Brain microvascular endothelial cell (primary cell): ENCODE data around the gene AMN1.

Experiments
- DNase-seq: peaks from one replicate; pipeline ENCODE4 v3.0.0-alpha.2; 2020
- H3K27ac ChIP-seq: fragments of 250-450 bp; sonication (Bioruptor Pico); 2 replicates; pipeline ENCODE4 v1.5.1; 2020; ENCODE audit warnings: mild to moderate bottlenecking, moderate library complexity
- H3K27me3 ChIP-seq: fragments of 250-450 bp; sonication (Bioruptor Pico); replicated peaks from 2 replicates; pipeline ENCODE4 v1.5.1; 2020; ENCODE audit warnings: mild to moderate bottlenecking
- H3K36me3 ChIP-seq: fragments of 250-450 bp; sonication (Bioruptor Pico); replicated peaks from 2 replicates; pipeline ENCODE4 v1.5.1; 2020; ENCODE audit warnings: mild to moderate bottlenecking
- H3K4me3 ChIP-seq: 2 replicates; pipeline ENCODE4 v1.5.1; 2011; ENCODE audit warnings: low read depth, mild to moderate bottlenecking, control low read depth, low read length, moderate library complexity
- CTCF ChIP-seq: IDR thresholded peaks from 2 replicates; pipeline ENCODE4 v1.5.1; 2011; ENCODE audit warnings: low read depth, mild to moderate bottlenecking, moderate library complexity, low read length, control low read depth, inconsistent platforms; ENCODE audit errors: missing control alignments
- in situ Hi-C: cut with HindIII; loops from 2 replicates; pipeline ENCODE4 v1.10.0; 2017; ENCODE audit warnings: low sequenced_read_pairs, low pct_ligation_motif_present

Gene AMN1

GRCh38 chr12:31631809-31632208, 97.0 kb downstream of the AMN1 start:
- no peak for DNase-seq
- in situ Hi-C loops = loop anchor here (25.0 kb wide), 1 partner anchor 245 kb away; no protein-coding TSS in a partner anchor
- H3K27ac ChIP-seq = no peak overlapping the region
- TF ChIP-seq CTCF = no peak
- no peaks in the 10 kb centered on the region for H3K36me3 ChIP-seq
- no peaks in the 10 kb centered on the region for H3K27me3 ChIP-seq
- H3K4me3 ChIP-seq = no peak overlapping the region

- in situ Hi-C loops = loop anchor here (25.0 kb wide), 1 partner anchor 244 kb away; no protein-coding TSS in a partner anchor
- no peak for DNase-seq
- no peak for TF ChIP-seq CTCF
- H3K27me3 ChIP-seq = no peaks in the 10 kb centered on the region
- no peaks in the 10 kb centered on the region for H3K36me3 ChIP-seq
- H3K4me3 ChIP-seq = no peak overlapping the region
- no peak overlapping the region for H3K27ac ChIP-seq
Measured at GRCh38 chr12:31631023-31631724, 97.6 kb downstream of the AMN1 start.

- Histone ChIP-seq H3K27me3 (no peaks in the 10 kb centered on the region), H3K4me3 (no peak overlapping the region)
- peak; percentile 85 for DNase-seq
Measured at GRCh38 chr12:31629756-31630732, 98.8 kb downstream of the AMN1 start.

GRCh38 chr12:31627456-31628054, 101.3 kb downstream of the AMN1 start:
- in situ Hi-C loops = loop anchor here (25.0 kb wide), 1 partner anchor 240 kb away; no protein-coding TSS in a partner anchor
- TF ChIP-seq CTCF = no peak
- Histone ChIP-seq H3K27me3 (no peaks in the 10 kb centered on the region), H3K4me3 (no peak overlapping the region), H3K27ac (no peak overlapping the region), H3K36me3 (no peaks in the 10 kb centered on the region)
- no peak for DNase-seq

More at GRCh38 chr12:31629756-31630732, 98.8 kb downstream of the AMN1 start:
- TF ChIP-seq CTCF = peak; percentile 15
- no peaks in the 10 kb centered on the region for H3K36me3 ChIP-seq
- no peak overlapping the region for H3K27ac ChIP-seq
- in situ Hi-C loops = loop anchor here (25.0 kb wide), 1 partner anchor 243 kb away; no protein-coding TSS in a partner anchor

GRCh38 chr12:31626270-31626995, 102.4 kb downstream of the AMN1 start:
- Histone ChIP-seq H3K4me3 (no peak overlapping the region), H3K27ac (no peak overlapping the region), H3K27me3 (no peaks in the 10 kb centered on the region), H3K36me3 (no peaks in the 10 kb centered on the region)
- no peak for TF ChIP-seq CTCF
- no peak for DNase-seq
- in situ Hi-C loops = loop anchor here (25.0 kb wide), 1 partner anchor 239 kb away; no protein-coding TSS in a partner anchor
